HL-60 (cell line): ENCODE measurements around the gene CCL8.
A peak's percentile ranks its signal among the peaks of the same experiment; 100 is the strongest.

Source experiments
- DNase-seq, 2 experiments: peaks; one replicate each; pipeline ENCODE4 v3.0.0-alpha.2; 2010 to 2020; ENCODE audit warnings: low read depth in 1 of 2, low spot score in 1 of 2
- H3K27ac ChIP-seq: fragments of 250-450 bp; sonication (Bioruptor Pico); replicated peaks from 2 replicates; pipeline ENCODE4 v1.5.1; 2020; ENCODE audit warnings: mild to moderate bottlenecking, moderate library complexity
- H3K27me3 ChIP-seq: fragments of 250-450 bp; sonication (Bioruptor Pico); 2 replicates; pipeline ENCODE4 v1.5.1; 2021; ENCODE audit warnings: mild to moderate bottlenecking, moderate library complexity; ENCODE audit not compliant: insufficient read depth, poor library complexity, severe bottlenecking
- H3K4me3 ChIP-seq: replicated peaks from 2 replicates; pipeline ENCODE4 v1.5.1; 2011; ENCODE audit warnings: mild to moderate bottlenecking, control low read depth, low read length; ENCODE audit not compliant: insufficient read depth
- CTCF ChIP-seq: IDR thresholded peaks from one replicate; pipeline ENCODE4 v1.5.1; 2011; ENCODE audit warnings: low read length, control low read depth, inconsistent platforms; ENCODE audit not compliant: insufficient read depth
- GABPA ChIP-seq: IDR thresholded peaks from 2 replicates; pipeline ENCODE4 v1.6.1; 2012; ENCODE audit warnings: low read depth
- POLR2AphosphoS5 ChIP-seq: IDR thresholded peaks from 2 replicates; pipeline ENCODE4 v1.6.1; 2012; ENCODE audit warnings: low read depth
- REST ChIP-seq: IDR thresholded peaks from 2 replicates; pipeline ENCODE4 v1.6.1; 2012; ENCODE audit warnings: low read depth; ENCODE audit not compliant: insufficient replicate concordance
- SPI1 ChIP-seq: IDR thresholded peaks from 2 replicates; pipeline ENCODE4 v1.6.1; 2012; ENCODE audit warnings: low read depth, mild to moderate bottlenecking, borderline replicate concordance

CCL8 gene

GRCh38 chr17:34368946-34369500 lies 49.8 kb downstream of the CCL8 start:
- Histone ChIP-seq H3K27ac (no peak overlapping the region), H3K27me3 (no peaks in the 10 kb centered on the region), H3K4me3 (no peak overlapping the region)

GRCh38 chr17:34369571-34369970 lies 50.3 kb downstream of the CCL8 start:
- DNase-seq: no peak
- Histone ChIP-seq H3K27ac (no peak overlapping the region), H3K27me3 (no peaks in the 10 kb centered on the region), H3K4me3 (no peak overlapping the region)
- no peak for TF ChIP-seq GABPA
- TF ChIP-seq CTCF: no peak
- no peak for TF ChIP-seq POLR2AphosphoS5
- TF ChIP-seq REST: no peak
- no peak for TF ChIP-seq SPI1

More at GRCh38 chr17:34368946-34369500, 49.8 kb downstream of the CCL8 start:
- DNase-seq: peak in 1 of 2 experiments; percentile 34
- no peak for TF ChIP-seq CTCF
- TF ChIP-seq REST: no peak
- no peak for TF ChIP-seq GABPA
- TF ChIP-seq POLR2AphosphoS5: no peak
- no peak for TF ChIP-seq SPI1

GRCh38 chr17:34370376-34370996 lies 51.3 kb downstream of the CCL8 start:
- Histone ChIP-seq H3K27ac (no peak overlapping the region), H3K4me3 (no peak overlapping the region), H3K27me3 (no peaks in the 10 kb centered on the region)
- DNase-seq: no peak
- no peak for TF ChIP-seq SPI1
- no peak for TF ChIP-seq POLR2AphosphoS5
- no peak for TF ChIP-seq CTCF
- no peak for TF ChIP-seq REST
- TF ChIP-seq GABPA: no peak
